ENCODE data around the gene GLT6D1.

- TF ChIP-seq, protein P1, sequence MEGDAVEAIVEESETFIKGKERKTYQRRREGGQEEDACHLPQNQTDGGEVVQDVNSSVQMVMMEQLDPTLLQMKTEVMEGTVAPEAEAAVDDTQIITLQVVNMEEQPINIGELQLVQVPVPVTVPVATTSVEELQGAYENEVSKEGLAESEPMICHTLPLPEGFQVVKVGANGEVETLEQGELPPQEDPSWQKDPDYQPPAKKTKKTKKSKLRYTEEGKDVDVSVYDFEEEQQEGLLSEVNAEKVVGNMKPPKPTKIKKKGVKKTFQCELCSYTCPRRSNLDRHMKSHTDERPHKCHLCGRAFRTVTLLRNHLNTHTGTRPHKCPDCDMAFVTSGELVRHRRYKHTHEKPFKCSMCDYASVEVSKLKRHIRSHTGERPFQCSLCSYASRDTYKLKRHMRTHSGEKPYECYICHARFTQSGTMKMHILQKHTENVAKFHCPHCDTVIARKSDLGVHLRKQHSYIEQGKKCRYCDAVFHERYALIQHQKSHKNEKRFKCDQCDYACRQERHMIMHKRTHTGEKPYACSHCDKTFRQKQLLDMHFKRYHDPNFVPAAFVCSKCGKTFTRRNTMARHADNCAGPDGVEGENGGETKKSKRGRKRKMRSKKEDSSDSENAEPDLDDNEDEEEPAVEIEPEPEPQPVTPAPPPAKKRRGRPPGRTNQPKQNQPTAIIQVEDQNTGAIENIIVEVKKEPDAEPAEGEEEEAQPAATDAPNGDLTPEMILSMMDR (conservative IDR thresholded peaks at IDR 0.05), result no peak
- no peak for TF ChIP-seq ZFX (IDR thresholded peaks at IDR 0.05)
Observed at GRCh38 chr9:135674977-135675376, 35.6 kb upstream of the GLT6D1 start.
